ENCODE results near the gene CA6.

DNA sequence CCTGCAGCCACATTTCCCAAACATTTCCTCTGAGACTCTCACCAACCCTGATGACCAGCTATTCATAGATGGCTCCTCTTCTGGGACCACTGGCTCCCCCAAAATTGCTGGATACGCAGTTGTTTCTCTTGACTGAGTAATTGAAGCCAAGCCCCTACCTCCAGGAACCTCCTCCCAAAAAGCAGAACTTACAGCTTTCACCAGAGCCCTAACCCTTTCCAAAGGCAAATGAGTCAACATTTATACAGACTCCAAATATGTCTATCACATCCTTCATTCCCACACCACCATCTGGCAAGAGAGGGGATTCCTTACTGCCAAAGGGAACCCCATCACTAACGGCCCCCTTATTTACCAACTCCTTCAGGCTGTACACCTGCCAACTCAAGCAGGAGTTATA, 20.3 kb upstream of the CA6 start:
- TF ChIP-seq, protein P1, sequence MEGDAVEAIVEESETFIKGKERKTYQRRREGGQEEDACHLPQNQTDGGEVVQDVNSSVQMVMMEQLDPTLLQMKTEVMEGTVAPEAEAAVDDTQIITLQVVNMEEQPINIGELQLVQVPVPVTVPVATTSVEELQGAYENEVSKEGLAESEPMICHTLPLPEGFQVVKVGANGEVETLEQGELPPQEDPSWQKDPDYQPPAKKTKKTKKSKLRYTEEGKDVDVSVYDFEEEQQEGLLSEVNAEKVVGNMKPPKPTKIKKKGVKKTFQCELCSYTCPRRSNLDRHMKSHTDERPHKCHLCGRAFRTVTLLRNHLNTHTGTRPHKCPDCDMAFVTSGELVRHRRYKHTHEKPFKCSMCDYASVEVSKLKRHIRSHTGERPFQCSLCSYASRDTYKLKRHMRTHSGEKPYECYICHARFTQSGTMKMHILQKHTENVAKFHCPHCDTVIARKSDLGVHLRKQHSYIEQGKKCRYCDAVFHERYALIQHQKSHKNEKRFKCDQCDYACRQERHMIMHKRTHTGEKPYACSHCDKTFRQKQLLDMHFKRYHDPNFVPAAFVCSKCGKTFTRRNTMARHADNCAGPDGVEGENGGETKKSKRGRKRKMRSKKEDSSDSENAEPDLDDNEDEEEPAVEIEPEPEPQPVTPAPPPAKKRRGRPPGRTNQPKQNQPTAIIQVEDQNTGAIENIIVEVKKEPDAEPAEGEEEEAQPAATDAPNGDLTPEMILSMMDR (IDR thresholded peaks at IDR 0.05): no peak
- TF ChIP-seq EZH2phosphoT487 (IDR thresholded peaks at IDR 0.05) (no peak), EZH2 (IDR thresholded peaks at IDR 0.05) (no peak)
